Neural progenitor cell (in vitro differentiated cells): Measurements from ENCODE around the gene ITGAX.

Experiments used
- CTCF ChIP-seq: fragments of 200-600 bp; sonication (generic); IDR thresholded peaks from 2 replicates; pipeline ENCODE4 v1.5.1; 2017; ENCODE audit warnings: antibody characterized with exemption, mild to moderate bottlenecking
- EZH2 ChIP-seq: fragments of 200-600 bp; sonication (generic); IDR thresholded peaks from 2 replicates; pipeline ENCODE4 v1.6.1; 2017; ENCODE audit warnings: antibody characterized with exemption, mild to moderate bottlenecking, moderate library complexity
- EZH2phosphoT487 ChIP-seq: fragments of 200-600 bp; sonication (generic); IDR thresholded peaks from 2 replicates; pipeline ENCODE4 v1.6.1; 2017; ENCODE audit warnings: antibody characterized with exemption

- TF ChIP-seq CTCF (no peak), EZH2phosphoT487 (no peak), EZH2 (no peak)
Measured at GRCh38 chr16:31404353-31405064, 49.5 kb downstream of the ITGAX start.
